Lower leg skin (tissue), 4 donors: ENCODE data around the gene MYO10. TPM values are rescaled to one million over a fixed set of nuclear protein-coding genes. Genes with fewer than 3 reads are reported as not detected.

Source experiments
- DNase-seq, 2 donors: peaks; one replicate each; pipeline ENCODE4 v3.0.0-alpha.2; 2019; ENCODE audit warnings: low spot score in 2 of 2
- H3K4me3 ChIP-seq: fragments of 200-600 bp; sonication (generic); 2 replicates; pipeline ENCODE4 v1.5.1; 2017; ENCODE audit warnings: mild to moderate bottlenecking, low read depth; ENCODE audit not compliant: poor library complexity, severe bottlenecking
- POLR2A ChIP-seq, 2 donors: fragments of 450-650 bp; IDR thresholded peaks; one replicate each; pipeline ENCODE4 v1.6.1; 2016 to 2017; ENCODE audit warnings: antibody characterized with exemption in 2 of 2, mild to moderate bottlenecking in 1 of 2, moderate library complexity in 1 of 2
- WGBS, 2 donors: methylation state at CpG; one replicate each; pipeline ENCODE4 v1.1.5; 2018; 5-methylcytosine and 5-hydroxymethylcytosine counted together
- intact Hi-C: fragments of 100-400 bp; cut with DNase I; formaldehyde crosslinking; loops from one replicate; pipeline ENCODE4 v1.15.0; 2023; ENCODE audit warnings: low total_unique reads
- total RNA-seq, 4 donors: library from RNA; depleted of rRNA; stranded (reverse); fragments of >200 nt; gene quantifications; one replicate each; pipeline ENCODE4 v1.1.0, GENCODE V29; 2016
- TF ChIP-seq, protein P1 (sequence below), 3 donors: fragments of 450-650 bp; IDR thresholded peaks; one replicate each; pipeline ENCODE4 v1.5.1; 2016; ENCODE audit warnings: antibody characterized with exemption in 3 of 3, mild to moderate bottlenecking in 3 of 3, moderate library complexity in 2 of 3

MYO10 gene
- total RNA-seq, 4 donors from 2014 or later = 34.7 to 57.4 (median 47.3) TPM

DNA sequence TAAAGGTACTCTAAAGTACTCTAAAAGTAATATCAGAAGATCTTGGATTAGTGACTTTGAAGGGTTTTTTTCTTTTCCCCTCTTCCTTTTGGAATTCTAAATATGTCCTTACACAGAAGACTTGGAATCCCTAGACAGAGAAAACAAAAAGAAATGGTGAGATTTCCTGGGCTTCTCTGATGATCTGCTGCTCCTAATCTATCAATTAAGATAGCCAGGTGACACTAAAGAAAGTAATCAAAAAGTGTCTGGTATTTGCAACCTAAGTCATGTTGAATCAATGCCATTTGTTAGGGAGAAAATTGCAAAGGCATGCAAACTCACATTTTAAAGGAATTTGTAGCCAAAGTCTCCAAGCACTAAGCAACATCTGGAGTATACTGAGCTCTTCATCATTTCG, 29.5 kb upstream of the MYO10 start:
- TF ChIP-seq POLR2A (IDR thresholded peaks at IDR 0.05) = no peak
- TF ChIP-seq, protein P1, sequence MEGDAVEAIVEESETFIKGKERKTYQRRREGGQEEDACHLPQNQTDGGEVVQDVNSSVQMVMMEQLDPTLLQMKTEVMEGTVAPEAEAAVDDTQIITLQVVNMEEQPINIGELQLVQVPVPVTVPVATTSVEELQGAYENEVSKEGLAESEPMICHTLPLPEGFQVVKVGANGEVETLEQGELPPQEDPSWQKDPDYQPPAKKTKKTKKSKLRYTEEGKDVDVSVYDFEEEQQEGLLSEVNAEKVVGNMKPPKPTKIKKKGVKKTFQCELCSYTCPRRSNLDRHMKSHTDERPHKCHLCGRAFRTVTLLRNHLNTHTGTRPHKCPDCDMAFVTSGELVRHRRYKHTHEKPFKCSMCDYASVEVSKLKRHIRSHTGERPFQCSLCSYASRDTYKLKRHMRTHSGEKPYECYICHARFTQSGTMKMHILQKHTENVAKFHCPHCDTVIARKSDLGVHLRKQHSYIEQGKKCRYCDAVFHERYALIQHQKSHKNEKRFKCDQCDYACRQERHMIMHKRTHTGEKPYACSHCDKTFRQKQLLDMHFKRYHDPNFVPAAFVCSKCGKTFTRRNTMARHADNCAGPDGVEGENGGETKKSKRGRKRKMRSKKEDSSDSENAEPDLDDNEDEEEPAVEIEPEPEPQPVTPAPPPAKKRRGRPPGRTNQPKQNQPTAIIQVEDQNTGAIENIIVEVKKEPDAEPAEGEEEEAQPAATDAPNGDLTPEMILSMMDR (IDR thresholded peaks at IDR 0.05) = no peak
- DNase-seq = no peak
- WGBS, 2 donors = 41 to 43% methylated on average over 1 of the region's 1 CpG
- intact Hi-C loops = no loop called here
- H3K4me3 ChIP-seq = no peak overlapping the region

DNA sequence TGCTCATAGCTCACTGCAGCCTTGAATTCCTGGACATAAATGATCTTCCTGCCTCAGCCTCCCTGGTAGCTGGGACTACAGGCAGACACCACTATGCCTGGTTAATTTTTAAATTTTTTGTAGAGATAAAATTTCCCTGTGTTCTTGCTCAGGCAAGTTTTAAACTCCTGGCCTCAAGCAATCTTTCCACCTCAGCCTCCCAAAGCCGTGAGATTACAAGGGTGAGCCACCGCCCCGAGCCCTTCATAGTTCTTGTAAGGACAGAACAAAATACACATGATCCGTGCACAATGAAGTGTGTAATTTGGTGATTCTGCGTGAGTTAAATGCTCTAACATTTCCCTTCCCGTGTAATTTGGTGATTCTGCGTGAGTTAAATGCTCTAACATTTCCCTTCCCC, 27.7 kb upstream of the MYO10 start:
- no peak overlapping the region for H3K4me3 ChIP-seq
- 61 to 70% methylated on average over 7 of the region's 7 CpGs for whole genome bisulfite sequencing, 2 donors
- DNase-seq = peak in 1 of 2 donors; percentile 53
- TF ChIP-seq, protein P1 (IDR thresholded peaks at IDR 0.05) = no peak
- TF ChIP-seq POLR2A (IDR thresholded peaks at IDR 0.05) = no peak
- intact Hi-C loops = no loop called here

DNA sequence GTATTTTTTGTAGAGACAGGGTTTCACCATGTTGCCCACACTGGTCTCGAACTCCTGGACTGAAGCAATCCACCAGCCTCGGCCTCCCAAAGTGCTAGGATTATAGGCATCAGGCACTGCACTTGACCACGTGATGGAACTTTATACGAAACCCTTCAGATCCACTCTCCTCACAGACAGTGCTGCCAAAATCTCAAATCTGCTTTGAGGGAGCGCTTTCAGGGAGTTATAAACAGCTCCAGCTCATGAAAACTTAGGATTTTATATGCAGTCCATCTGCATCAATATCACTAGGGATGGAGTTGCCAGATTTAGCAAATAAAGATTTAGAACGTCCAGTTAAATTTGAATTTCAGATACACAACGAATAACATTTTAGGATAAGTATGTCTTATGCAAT, 25.0 kb upstream of the MYO10 start:
- WGBS, 2 donors = 75 to 83% methylated on average over 7 of the region's 7 CpGs
- intact Hi-C loops = no loop called here
- H3K4me3 ChIP-seq = no peak overlapping the region
- no peak for DNase-seq
- TF ChIP-seq, protein P1 (IDR thresholded peaks at IDR 0.05) = no peak
- no peak for TF ChIP-seq POLR2A (IDR thresholded peaks at IDR 0.05)

DNA sequence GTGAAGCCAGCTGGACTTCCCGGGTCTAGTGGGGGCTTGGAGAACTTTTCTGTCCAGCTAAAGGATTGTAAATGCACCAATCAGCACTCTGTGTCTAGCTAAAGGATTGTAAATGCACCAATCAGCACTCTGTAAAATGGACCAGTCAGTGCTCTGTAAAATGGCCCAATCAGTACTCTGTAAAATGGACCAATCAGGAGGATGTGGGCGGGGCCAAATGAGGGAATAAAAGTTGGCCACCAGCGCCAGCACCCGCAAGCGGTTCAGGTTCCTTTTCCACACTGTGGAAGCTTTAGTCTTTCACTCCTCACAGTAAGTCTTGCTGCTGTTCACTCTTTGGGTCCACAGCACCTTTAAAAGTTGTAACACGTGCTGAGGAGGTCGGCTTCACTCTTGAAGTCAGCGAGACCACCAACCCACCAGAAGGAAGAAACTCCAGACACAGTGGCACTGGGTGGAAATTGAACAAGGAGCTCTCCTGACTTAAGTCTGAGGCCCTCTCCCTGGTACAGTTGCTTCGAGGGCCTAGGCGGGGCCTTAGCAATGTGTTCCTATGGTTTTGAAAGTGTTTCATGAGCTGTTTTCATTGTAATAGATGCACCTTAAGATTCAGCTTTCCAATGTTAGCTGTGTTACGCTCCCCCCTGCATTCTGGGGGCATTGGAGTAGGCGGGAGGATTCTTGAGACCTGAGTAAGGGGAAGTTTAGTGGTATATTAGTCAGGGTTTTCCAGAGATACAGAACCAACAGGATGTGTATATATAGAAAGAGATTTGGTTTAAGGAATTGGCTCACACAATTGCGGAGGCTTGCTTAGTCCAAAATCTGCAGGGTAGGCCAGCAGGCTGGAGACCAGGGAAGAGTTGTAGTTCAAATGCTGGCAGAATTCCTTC, 21.5 kb upstream of the MYO10 start:
- TF ChIP-seq POLR2A (IDR thresholded peaks at IDR 0.05) = no peak
- TF ChIP-seq, protein P1 (IDR thresholded peaks at IDR 0.05) = no peak
- DNase-seq = peak in 1 of 2 donors; percentile 72
- intact Hi-C loops = no loop called here
- H3K4me3 ChIP-seq = no peak overlapping the region
- 92 to 96% methylated on average over 13 of the region's 13 CpGs for WGBS, 2 donors

DNA sequence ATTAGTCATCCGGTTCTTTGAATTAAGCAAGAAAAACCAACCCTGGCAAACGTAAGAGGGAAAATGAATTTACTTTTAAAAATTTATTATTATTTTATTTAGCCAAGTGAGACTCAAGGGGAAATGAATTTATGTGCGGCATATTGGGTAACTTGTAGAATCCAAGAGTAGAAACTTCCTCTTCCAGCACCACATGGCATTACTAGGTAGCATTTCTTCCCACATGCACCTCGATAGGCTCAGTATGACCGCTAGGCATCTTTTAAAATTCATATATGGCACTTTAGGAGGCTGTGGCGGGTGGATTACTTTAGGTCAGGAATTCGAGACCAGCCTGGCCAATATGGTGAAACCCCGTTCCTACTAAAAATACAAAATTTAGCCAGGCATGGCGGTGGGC, 17.6 kb upstream of the MYO10 start:
- 85 to 88% methylated on average over 9 of the region's 9 CpGs for WGBS, 2 donors
- TF ChIP-seq POLR2A (IDR thresholded peaks at IDR 0.05) = no peak
- TF ChIP-seq, protein P1 (IDR thresholded peaks at IDR 0.05) = no peak
- intact Hi-C loops = no loop called here
- peak in 1 of 2 donors; percentile 12 for DNase-seq
- H3K4me3 ChIP-seq = no peak overlapping the region
